Smooth muscle cell (in vitro differentiated cells): ENCODE data around the gene CTXND1. TPM values are rescaled to one million over a fixed set of nuclear protein-coding genes. Genes with fewer than 3 reads are reported as not detected.
"Not testable (repeated sequence)": the region's sequence is repeated elsewhere in the genome, so short reads cannot be mapped to it uniquely, and the experiment has no call there.

Experiments used
- DNase-seq: peaks from one replicate; lab custom pipeline; 2025; ENCODE audit not compliant: unreplicated experiment; lab: John Stamatoyannopoulos, UW
- H2AFZ ChIP-seq: fragments of 200-600 bp; sonication (generic); 2 replicates; pipeline ENCODE4 v1.6.0; 2016; ENCODE audit warnings: antibody characterized with exemption, low read depth, mild to moderate bottlenecking
- H3F3A ChIP-seq: fragments of 200-600 bp; sonication (generic); 2 replicates; pipeline ENCODE4 v1.6.0; 2017; ENCODE audit warnings: antibody characterized with exemption, low read depth
- H3K27ac ChIP-seq: fragments of 200-600 bp; sonication (generic); 2 replicates; pipeline ENCODE4 v1.5.1; 2016; ENCODE audit warnings: low read depth, mild to moderate bottlenecking
- H3K27me3 ChIP-seq: fragments of 200-600 bp; sonication (generic); 2 replicates; pipeline ENCODE4 v1.6.1; 2016; ENCODE audit warnings: low read depth, mild to moderate bottlenecking
- H3K36me3 ChIP-seq: fragments of 200-600 bp; sonication (generic); 2 replicates; pipeline ENCODE4 v1.5.1; 2016; ENCODE audit warnings: low read depth
- H3K4me1 ChIP-seq: fragments of 200-600 bp; sonication (generic); 2 replicates; pipeline ENCODE4 v1.5.1; 2016; ENCODE audit warnings: low read depth
- H3K4me2 ChIP-seq: fragments of 200-600 bp; sonication (generic); 2 replicates; pipeline ENCODE4 v1.6.0; 2016; ENCODE audit warnings: mild to moderate bottlenecking
- H3K4me3 ChIP-seq: fragments of 200-600 bp; sonication (generic); 2 replicates; pipeline ENCODE4 v1.5.1; 2016; ENCODE audit warnings: mild to moderate bottlenecking
- H3K79me2 ChIP-seq: fragments of 200-600 bp; sonication (generic); 2 replicates; pipeline ENCODE4 v1.6.0; 2016; ENCODE audit warnings: low read depth, mild to moderate bottlenecking
- H3K9ac ChIP-seq: fragments of 200-600 bp; sonication (generic); 2 replicates; pipeline ENCODE4 v1.6.0; 2016; ENCODE audit warnings: low read depth
- H3K9me3 ChIP-seq: fragments of 200-600 bp; sonication (generic); replicated peaks from 2 replicates; pipeline ENCODE4 v1.5.1; 2016; ENCODE audit warnings: low read depth
- H4K20me1 ChIP-seq: fragments of 200-600 bp; sonication (generic); 2 replicates; pipeline ENCODE4 v1.6.0; 2016; ENCODE audit warnings: low read depth
- WGBS: methylation state at CpG from one replicate; pipeline ENCODE4 v1.1.7; 2016; ENCODE audit warnings: low lambda C conversion rate; 5-methylcytosine and 5-hydroxymethylcytosine counted together
- polyA plus RNA-seq: library from polyadenylated mRNA; unstranded; fragments of >200 nt; fragmentation: Nextera tagmentation; extraction: Ambion mirVana; gene quantifications from 2 replicates; pipeline ENCODE4 v1.2.1, GENCODE V29; 2016
- total RNA-seq: library from RNA; depleted of rRNA; stranded (reverse); fragments of >200 nt; gene quantifications from 2 replicates; pipeline ENCODE4 v1.2.3, GENCODE V29; 2014
- TF ChIP-seq, protein P1 (sequence below): fragments of 200-600 bp; sonication (generic); IDR thresholded peaks from 2 replicates; pipeline ENCODE4 v1.5.1; 2017; ENCODE audit warnings: borderline replicate concordance, mild to moderate bottlenecking, antibody characterized with exemption; ENCODE audit not compliant: insufficient read depth, poor library complexity, severe bottlenecking

CTXND1 gene
- total RNA-seq, result not detected in 2 replicates
- polyA plus RNA-seq, result 0.06 and 0.28 TPM in 2 replicates

DNA sequence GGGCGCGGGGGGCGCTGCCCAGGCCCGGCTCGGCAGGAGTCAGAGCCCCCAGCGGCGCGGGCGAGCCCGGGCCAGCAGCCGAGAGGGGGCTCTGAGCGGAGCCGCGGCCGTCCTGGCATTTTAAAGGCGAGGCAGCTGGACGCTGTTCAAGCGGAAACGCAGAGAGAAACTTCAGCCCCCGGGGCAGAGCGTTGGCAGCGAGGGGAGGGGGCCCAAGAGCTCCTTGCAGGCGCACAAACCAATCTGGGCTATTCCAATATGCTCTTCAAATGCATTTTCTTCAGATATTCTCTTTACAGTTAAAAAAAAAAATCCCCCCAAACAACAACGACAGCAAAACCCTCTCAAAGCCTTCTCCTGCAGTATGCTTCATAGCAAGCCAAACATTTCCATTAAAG lies at the start of gene CTXND1:
CTXND1 (minus strand) TSS at position 93 of the 398 bp plus-strand sequence. CDS start 50,264 bp downstream, outside the sequence.
- TF ChIP-seq, protein P1, sequence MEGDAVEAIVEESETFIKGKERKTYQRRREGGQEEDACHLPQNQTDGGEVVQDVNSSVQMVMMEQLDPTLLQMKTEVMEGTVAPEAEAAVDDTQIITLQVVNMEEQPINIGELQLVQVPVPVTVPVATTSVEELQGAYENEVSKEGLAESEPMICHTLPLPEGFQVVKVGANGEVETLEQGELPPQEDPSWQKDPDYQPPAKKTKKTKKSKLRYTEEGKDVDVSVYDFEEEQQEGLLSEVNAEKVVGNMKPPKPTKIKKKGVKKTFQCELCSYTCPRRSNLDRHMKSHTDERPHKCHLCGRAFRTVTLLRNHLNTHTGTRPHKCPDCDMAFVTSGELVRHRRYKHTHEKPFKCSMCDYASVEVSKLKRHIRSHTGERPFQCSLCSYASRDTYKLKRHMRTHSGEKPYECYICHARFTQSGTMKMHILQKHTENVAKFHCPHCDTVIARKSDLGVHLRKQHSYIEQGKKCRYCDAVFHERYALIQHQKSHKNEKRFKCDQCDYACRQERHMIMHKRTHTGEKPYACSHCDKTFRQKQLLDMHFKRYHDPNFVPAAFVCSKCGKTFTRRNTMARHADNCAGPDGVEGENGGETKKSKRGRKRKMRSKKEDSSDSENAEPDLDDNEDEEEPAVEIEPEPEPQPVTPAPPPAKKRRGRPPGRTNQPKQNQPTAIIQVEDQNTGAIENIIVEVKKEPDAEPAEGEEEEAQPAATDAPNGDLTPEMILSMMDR, result no peak
- H2AFZ ChIP-seq, result peak within 1 kb of the TSS; percentile 46
- H3K9me3 ChIP-seq, result no peaks in the 10 kb centered on the region
- no peak for DNase-seq
- under 1% methylated on average over 20 of the region's 24 CpGs for WGBS
- H3K9ac ChIP-seq, result no peak within 1 kb of the TSS
- no peaks in the 10 kb centered on the region for H3K36me3 ChIP-seq
- H3K27me3 ChIP-seq, result peaks cover 100% of the 10 kb centered on the region
- no peak within 1 kb of the TSS for H3K27ac ChIP-seq
- H3K4me3 ChIP-seq, result peak within 1 kb of the TSS; percentile 51
- no peaks in the 10 kb centered on the region for H3F3A ChIP-seq
- no peaks in the 10 kb centered on the region for H4K20me1 ChIP-seq
- no peaks in the 10 kb centered on the region for H3K79me2 ChIP-seq
- peak within 1 kb of the TSS; percentile 94 for H3K4me2 ChIP-seq
- H3K4me1 ChIP-seq, result peaks cover 6% of the 10 kb centered on the region

DNA sequence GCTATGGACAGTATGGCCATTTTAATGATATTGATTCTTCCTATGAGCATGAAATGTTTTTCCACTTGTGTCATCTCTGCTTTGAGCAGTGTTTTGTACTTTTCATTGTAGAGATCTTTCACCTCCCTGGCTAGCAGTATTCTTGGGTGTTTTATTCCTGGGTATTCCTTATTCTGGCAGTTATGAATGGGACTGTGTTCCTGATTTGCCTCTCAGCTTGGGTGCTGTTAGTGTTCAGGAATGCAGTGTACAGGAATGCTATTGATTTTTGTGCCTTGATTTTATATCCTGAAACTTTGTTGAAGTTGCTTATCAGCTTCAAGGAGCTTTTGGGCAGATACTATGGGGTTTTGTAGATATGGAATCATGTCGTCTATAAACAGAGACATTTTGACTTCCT lies 49.5 kb upstream of the CTXND1 start:
- Histone ChIP-seq H3F3A (no peaks in the 10 kb centered on the region), H4K20me1 (no peaks in the 10 kb centered on the region), H3K9me3 (no peaks in the 10 kb centered on the region), H3K79me2 (no peaks in the 10 kb centered on the region), H3K36me3 (no peaks in the 10 kb centered on the region), H2AFZ (no peak overlapping the region), H3K27ac (no peak overlapping the region), H3K9ac (no peak overlapping the region), H3K4me2 (no peak overlapping the region), H3K4me3 (no peak overlapping the region), H3K27me3 (peaks cover 16% of the 10 kb centered on the region), H3K4me1 (no peaks in the 10 kb centered on the region)
- TF ChIP-seq, protein P1, result no peak
- 79% methylated on average over 1 of the region's 1 CpG for WGBS
- DNase-seq, result no peak

DNA sequence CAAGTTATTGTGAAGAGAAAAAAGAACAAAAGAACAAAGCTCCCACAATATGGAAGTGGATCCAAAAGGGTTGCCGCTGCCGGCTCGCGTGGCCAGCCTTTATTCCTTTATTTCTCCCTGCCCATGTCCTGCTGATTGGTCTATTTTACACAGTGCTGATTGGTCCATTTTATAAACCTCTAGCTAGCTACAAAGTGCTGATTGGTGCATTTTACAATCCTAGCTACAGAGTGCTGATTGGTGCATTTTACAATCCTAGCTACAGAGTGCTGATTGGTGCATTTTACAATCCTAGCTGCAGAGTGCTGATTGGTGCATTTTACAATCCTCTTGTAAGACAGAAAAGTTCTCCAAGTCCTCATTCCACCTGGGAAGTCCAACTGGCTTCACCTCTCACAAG lies 43.8 kb upstream of the CTXND1 start:
- not testable (repeated sequence) for DNase-seq, H4K20me1 ChIP-seq, H3K4me1 ChIP-seq, H2AFZ ChIP-seq, H3K27ac ChIP-seq, H3K9me3 ChIP-seq, H3K36me3 ChIP-seq, H3K4me2 ChIP-seq, H3F3A ChIP-seq, H3K79me2 ChIP-seq, H3K9ac ChIP-seq, H3K4me3 ChIP-seq
- peaks cover 14% of the 10 kb centered on the region for H3K27me3 ChIP-seq
- WGBS, result 98% methylated on average over 4 of the region's 4 CpGs

DNA sequence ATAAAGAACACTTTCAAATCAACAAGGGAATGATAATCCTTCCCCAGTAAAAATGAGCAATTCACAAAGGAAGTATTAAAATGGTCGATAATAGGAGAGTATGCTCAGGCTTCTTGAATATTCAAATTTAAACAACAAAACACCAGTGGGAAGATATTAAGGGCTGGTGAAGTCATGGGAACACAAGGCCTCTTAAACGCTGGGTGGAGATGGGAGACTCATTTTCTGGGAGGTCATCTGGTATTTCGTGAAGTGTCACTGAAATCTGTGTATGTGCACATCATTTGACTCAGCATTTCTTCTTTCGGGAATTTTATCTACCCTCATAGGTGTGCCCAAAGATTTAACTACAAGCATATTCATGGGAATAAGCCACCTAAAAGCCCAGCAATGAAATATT lies 40.1 kb upstream of the CTXND1 start:
- H2AFZ ChIP-seq, result no peak overlapping the region
- no peaks in the 10 kb centered on the region for H3K9me3 ChIP-seq
- H4K20me1 ChIP-seq, result no peaks in the 10 kb centered on the region
- H3K79me2 ChIP-seq, result no peaks in the 10 kb centered on the region
- 95% methylated on average over 4 of the region's 4 CpGs for WGBS
- DNase-seq, result no peak
- TF ChIP-seq, protein P1, result no peak
- H3K4me3 ChIP-seq, result no peak overlapping the region
- H3K36me3 ChIP-seq, result no peaks in the 10 kb centered on the region
- H3K4me1 ChIP-seq, result no peaks in the 10 kb centered on the region
- H3K9ac ChIP-seq, result no peak overlapping the region
- H3K27me3 ChIP-seq, result peaks cover 12% of the 10 kb centered on the region
- H3K27ac ChIP-seq, result no peak overlapping the region
- H3K4me2 ChIP-seq, result no peak overlapping the region
- H3F3A ChIP-seq, result no peaks in the 10 kb centered on the region

DNA sequence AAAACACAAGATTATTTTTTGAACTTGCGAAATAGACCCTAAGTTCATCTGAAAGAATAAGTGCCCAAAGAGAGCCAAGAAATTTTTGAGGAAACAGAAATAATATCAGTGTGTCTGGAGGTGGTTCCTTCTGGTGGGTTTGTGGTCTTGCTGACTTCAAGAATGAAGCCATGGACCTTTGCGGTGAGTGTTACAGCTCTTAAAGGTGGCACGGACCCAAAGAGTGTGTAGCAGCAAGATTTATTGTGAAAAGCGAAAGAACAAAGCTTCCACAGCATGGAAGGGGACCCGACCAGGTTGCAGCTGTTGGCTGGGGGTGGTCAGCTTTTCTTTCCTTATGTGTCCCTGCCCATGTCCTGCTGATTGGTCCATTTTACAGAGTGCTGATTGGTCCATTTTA lies 38.9 kb upstream of the CTXND1 start:
- H4K20me1 ChIP-seq, DNase-seq, H2AFZ ChIP-seq, H3K9me3 ChIP-seq, H3K4me3 ChIP-seq, H3K27ac ChIP-seq, H3K4me2 ChIP-seq, H3K79me2 ChIP-seq, H3K36me3 ChIP-seq, H3K9ac ChIP-seq, H3K4me1 ChIP-seq, H3F3A ChIP-seq: not testable (repeated sequence)
- 88% methylated on average over 5 of the region's 5 CpGs for WGBS
- peaks cover 12% of the 10 kb centered on the region for H3K27me3 ChIP-seq
